Trophoblast cell (in vitro differentiated cells and primary cell): ENCODE measurements around the gene ADAMTSL5.

ENCODE experiments used
- DNase-seq, 2 donors: peaks; one replicate each; pipeline ENCODE4 v3.0.0-alpha.2; 2016
- H2AFZ ChIP-seq: 2 replicates; pipeline ENCODE4 v1.6.1; 2013; ENCODE audit warnings: low read length, moderate library complexity, mild to moderate bottlenecking; ENCODE audit not compliant: insufficient read depth, poor library complexity
- H2AK5ac ChIP-seq: 2 replicates; pipeline ENCODE4 v1.6.1; 2013; ENCODE audit warnings: mild to moderate bottlenecking, low read length
- H2BK120ac ChIP-seq: 2 replicates; pipeline ENCODE4 v1.6.1; 2013; ENCODE audit warnings: low read length, mild to moderate bottlenecking, moderate library complexity; ENCODE audit not compliant: insufficient read depth, poor library complexity
- H2BK12ac ChIP-seq: 2 replicates; pipeline ENCODE4 v1.6.1; 2013; ENCODE audit warnings: mild to moderate bottlenecking, low read length, moderate library complexity
- H2BK5ac ChIP-seq: 2 replicates; pipeline ENCODE4 v1.6.1; 2013; ENCODE audit warnings: low read length, low read depth, moderate library complexity, mild to moderate bottlenecking; ENCODE audit not compliant: poor library complexity
- H3K14ac ChIP-seq: 2 replicates; pipeline ENCODE4 v1.6.1; 2013; ENCODE audit warnings: mild to moderate bottlenecking, low read length
- H3K18ac ChIP-seq: 2 replicates; pipeline ENCODE4 v1.6.1; 2013; ENCODE audit warnings: mild to moderate bottlenecking, low read length
- H3K23ac ChIP-seq: 2 replicates; pipeline ENCODE4 v1.6.1; 2013; ENCODE audit warnings: low read length
- H3K27ac ChIP-seq: 2 replicates; pipeline ENCODE4 v1.5.1; 2013; ENCODE audit warnings: low read depth, mild to moderate bottlenecking, inconsistent platforms, low read length, moderate library complexity
- H3K27me3 ChIP-seq: 2 replicates; pipeline ENCODE4 v1.6.1; 2013; ENCODE audit warnings: inconsistent platforms, mild to moderate bottlenecking, low read length, moderate library complexity; ENCODE audit not compliant: insufficient read depth
- H3K36me3 ChIP-seq, 2 experiments: 1 replicate in 1 of 2; 2 replicates in 1 of 2; pipeline ENCODE4 v1.6.1; 2013; ENCODE audit warnings: low read length in 2 of 2, mild to moderate bottlenecking in 2 of 2, moderate library complexity in 1 of 2; ENCODE audit not compliant: insufficient read depth in 2 of 2, control insufficient read depth in 1 of 2
- H3K4ac ChIP-seq: 2 replicates; pipeline ENCODE4 v1.6.1; 2013; ENCODE audit warnings: low read depth, mild to moderate bottlenecking, low read length, moderate library complexity
- H3K4me1 ChIP-seq, 2 experiments: 1 replicate in 1 of 2; 2 replicates in 1 of 2; pipeline ENCODE4 v1.6.1; 2013; ENCODE audit warnings: low read length in 2 of 2, mild to moderate bottlenecking in 2 of 2, moderate library complexity in 1 of 2; ENCODE audit not compliant: insufficient read depth in 2 of 2, control insufficient read depth in 1 of 2
- H3K4me2 ChIP-seq: 2 replicates; pipeline ENCODE4 v1.6.1; 2013; ENCODE audit warnings: inconsistent platforms, mild to moderate bottlenecking, low read length, moderate library complexity
- H3K4me3 ChIP-seq: 2 replicates; pipeline ENCODE4 v1.5.1; 2013; ENCODE audit warnings: mild to moderate bottlenecking, low read depth, low read length, inconsistent platforms
- H3K79me1 ChIP-seq: one replicate; pipeline ENCODE4 v1.6.1; 2013; ENCODE audit warnings: low read length
- H3K79me2 ChIP-seq: 2 replicates; pipeline ENCODE4 v1.6.1; 2013; ENCODE audit warnings: low read length, mild to moderate bottlenecking; ENCODE audit not compliant: control insufficient read depth, insufficient read depth, poor library complexity
- H3K9ac ChIP-seq: 2 replicates; pipeline ENCODE4 v1.6.1; 2013; ENCODE audit warnings: mild to moderate bottlenecking, low read length
- H3K9me3 ChIP-seq: 2 replicates; pipeline ENCODE4 v1.6.1; 2013; ENCODE audit warnings: low read depth, mild to moderate bottlenecking, control low read depth, inconsistent platforms, low read length; ENCODE audit not compliant: insufficient read depth
- H4K12ac ChIP-seq: 2 replicates; pipeline ENCODE4 v1.6.1; 2013; ENCODE audit warnings: low read depth, mild to moderate bottlenecking, low read length, moderate library complexity
- H4K8ac ChIP-seq: 2 replicates; pipeline ENCODE4 v1.6.1; 2013; ENCODE audit warnings: low read depth, mild to moderate bottlenecking, low read length, moderate library complexity
- H4K91ac ChIP-seq: one replicate; pipeline ENCODE4 v1.6.1; 2013; ENCODE audit warnings: low read depth, mild to moderate bottlenecking, low read length, moderate library complexity
- WGBS: extraction: QIAGEN DNeasy Blood & Tissue Kit; methylation state at CpG from one replicate; pipeline ENCODE4 v1.1.7; 2013; ENCODE audit warnings: missing lambda C conversion rate; ENCODE audit not compliant: insufficient read length, insufficient coverage; ENCODE audit errors: extremely low coverage; 5-methylcytosine and 5-hydroxymethylcytosine counted together

Gene ADAMTSL5

GRCh38 chr19:1470055-1470304, 42.8 kb downstream of the ADAMTSL5 start:
- peak overlapping the region; percentile 50 for H3K4me2 ChIP-seq
- H2AK5ac ChIP-seq = no peak overlapping the region
- peaks cover 5 to 19% of the 10 kb centered on the region in 2 experiments for H3K4me1 ChIP-seq
- H4K91ac ChIP-seq = no peak overlapping the region
- H3K36me3 ChIP-seq = peaks cover 3 to 8% of the 10 kb centered on the region in 2 experiments
- no peak overlapping the region for H2BK5ac ChIP-seq
- DNase-seq = no peak
- no peak overlapping the region for H2AFZ ChIP-seq
- H3K4me3 ChIP-seq = no peak overlapping the region
- H3K79me2 ChIP-seq = no peaks in the 10 kb centered on the region
- H3K79me1 ChIP-seq = no peaks in the 10 kb centered on the region
- H2BK12ac ChIP-seq = no peak overlapping the region
- peaks cover 73% of the 10 kb centered on the region for H3K27me3 ChIP-seq
- H2BK120ac ChIP-seq = no peak overlapping the region
- no peak overlapping the region for H4K8ac ChIP-seq
- no peak overlapping the region for H3K27ac ChIP-seq
- peaks cover 29% of the 10 kb centered on the region for H3K9me3 ChIP-seq
- no peak overlapping the region for H3K14ac ChIP-seq
- no peak overlapping the region for H3K4ac ChIP-seq
- H3K18ac ChIP-seq = no peak overlapping the region
- H4K12ac ChIP-seq = no peak overlapping the region
- H3K23ac ChIP-seq = no peak overlapping the region
- no peak overlapping the region for H3K9ac ChIP-seq
- no CpG with 5 or more reads among the region's 22 CpGs for WGBS

GRCh38 chr19:1469255-1470054, 43.4 kb downstream of the ADAMTSL5 start:
- Histone ChIP-seq H4K8ac (no peak overlapping the region), H3K9me3 (peaks cover 30% of the 10 kb centered on the region), H3K23ac (no peak overlapping the region), H2BK120ac (no peak overlapping the region), H4K12ac (no peak overlapping the region), H3K27me3 (peaks cover 74% of the 10 kb centered on the region), H4K91ac (no peak overlapping the region), H2AK5ac (no peak overlapping the region), H3K79me2 (no peaks in the 10 kb centered on the region), H2BK5ac (no peak overlapping the region), H3K18ac (no peak overlapping the region), H3K4me2 (peak overlapping the region; percentile 39), H3K4me1 (peaks cover 5 to 19% of the 10 kb centered on the region in 2 experiments), H3K79me1 (no peaks in the 10 kb centered on the region), H3K27ac (no peak overlapping the region), H2AFZ (no peak overlapping the region), H3K4ac (no peak overlapping the region), H3K14ac (no peak overlapping the region), H2BK12ac (no peak overlapping the region), H3K36me3 (peaks cover 0 to 3% of the 10 kb centered on the region in 2 experiments), H3K9ac (no peak overlapping the region), H3K4me3 (no peak overlapping the region)
- no peak for DNase-seq
- WGBS = no CpG with 5 or more reads among the region's 117 CpGs

GRCh38 chr19:1468821-1469254, 44.0 kb downstream of the ADAMTSL5 start:
- no peak overlapping the region for H2AFZ ChIP-seq
- peaks cover 5 to 19% of the 10 kb centered on the region in 2 experiments for H3K4me1 ChIP-seq
- H4K12ac ChIP-seq = no peak overlapping the region
- H2BK5ac ChIP-seq = no peak overlapping the region
- H2BK120ac ChIP-seq = no peak overlapping the region
- H3K27me3 ChIP-seq = peaks cover 74% of the 10 kb centered on the region
- no peak overlapping the region for H3K23ac ChIP-seq
- H3K4me3 ChIP-seq = no peak overlapping the region
- no peak overlapping the region for H4K91ac ChIP-seq
- no CpG with 5 or more reads among the region's 47 CpGs for WGBS
- peak overlapping the region; percentile 39 for H3K4me2 ChIP-seq
- no peaks in the 10 kb centered on the region for H3K79me1 ChIP-seq
- H2AK5ac ChIP-seq = no peak overlapping the region
- peak in 1 of 2 donors; percentile 37 for DNase-seq
- H3K14ac ChIP-seq = no peak overlapping the region
- H3K4ac ChIP-seq = no peak overlapping the region
- H3K79me2 ChIP-seq = no peaks in the 10 kb centered on the region
- H4K8ac ChIP-seq = no peak overlapping the region
- no peaks in the 10 kb centered on the region for H3K36me3 ChIP-seq
- no peak overlapping the region for H3K9ac ChIP-seq
- no peak overlapping the region for H3K18ac ChIP-seq
- H3K9me3 ChIP-seq = peaks cover 30% of the 10 kb centered on the region
- H2BK12ac ChIP-seq = no peak overlapping the region
- no peak overlapping the region for H3K27ac ChIP-seq

- H3K79me1 ChIP-seq = no peaks in the 10 kb centered on the region
Measured at GRCh38 chr19:1468274-1468820, 44.5 kb downstream of the ADAMTSL5 start.

More at GRCh38 chr19:1468274-1468820, 44.5 kb downstream of the ADAMTSL5 start:
- Histone ChIP-seq H3K23ac (no peak overlapping the region), H3K9ac (no peak overlapping the region), H3K79me2 (no peaks in the 10 kb centered on the region), H3K18ac (no peak overlapping the region), H3K27me3 (peaks cover 74% of the 10 kb centered on the region), H4K91ac (no peak overlapping the region), H4K8ac (no peak overlapping the region), H3K4me2 (no peak overlapping the region), H2BK120ac (no peak overlapping the region), H2BK12ac (no peak overlapping the region), H3K27ac (no peak overlapping the region), H2BK5ac (no peak overlapping the region), H2AK5ac (no peak overlapping the region), H3K4ac (no peak overlapping the region), H4K12ac (no peak overlapping the region), H3K4me1 (peaks cover 5 to 19% of the 10 kb centered on the region in 2 experiments), H3K14ac (no peak overlapping the region), H3K36me3 (no peaks in the 10 kb centered on the region), H2AFZ (no peak overlapping the region), H3K4me3 (no peak overlapping the region), H3K9me3 (peaks cover 30% of the 10 kb centered on the region)
- WGBS = no CpG with 5 or more reads among the region's 49 CpGs
- DNase-seq = no peak
